Measurements from ENCODE around the gene COCH. TPM values are rescaled to one million over a fixed set of nuclear protein-coding genes. Genes with fewer than 3 reads are reported as not detected.

Gene COCH
- total RNA-seq, 4 donors from 2014 or later: 1.9 to 19.6 (median 5.9) TPM

DNA sequence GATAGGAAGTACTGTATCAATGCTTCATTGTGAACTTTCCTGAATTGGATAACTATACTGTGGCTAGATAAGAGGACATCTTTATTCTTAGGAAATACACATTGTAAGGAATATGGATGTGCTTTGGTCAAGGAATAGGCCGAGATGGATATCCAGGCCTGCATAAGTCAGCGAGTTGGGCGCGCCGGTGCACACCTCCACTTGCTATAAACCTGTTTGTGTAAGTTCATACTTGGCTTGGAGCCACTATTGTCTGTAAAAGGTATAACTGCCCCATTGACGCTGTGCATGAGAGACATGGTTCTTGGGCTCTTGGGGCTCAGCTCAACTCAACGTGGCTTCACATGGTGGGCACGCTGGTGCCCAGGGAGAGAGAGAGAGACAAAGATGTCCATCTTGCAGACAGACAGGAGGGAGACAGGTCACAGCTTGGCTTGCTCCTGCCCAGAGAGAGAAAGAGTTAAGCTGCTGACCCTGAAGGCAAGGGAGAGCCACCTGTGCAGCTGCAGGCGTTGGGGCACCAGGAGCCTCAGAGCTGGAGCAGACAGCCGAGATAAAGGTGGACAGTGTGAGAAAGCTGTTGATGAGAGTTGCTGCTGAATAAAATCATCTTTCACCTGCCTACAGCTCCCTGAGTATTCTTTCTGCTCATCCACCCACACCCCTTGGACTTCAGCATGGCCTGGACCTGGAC is 34.1 kb upstream of the COCH start:
- Histone ChIP-seq H3K4me3 (no peak overlapping the region), H3K36me3 (no peaks in the 10 kb centered on the region), H3K27me3 (no peaks in the 10 kb centered on the region), H3K4me1 (no peaks in the 10 kb centered on the region), H3K9me3 (no peaks in the 10 kb centered on the region), H3K27ac (no peak overlapping the region)
- no peak for DNase-seq (ENCODE audit: low spot score in 2 of 2)
- WGBS: 84% methylated on average over 10 of the region's 10 CpGs
- no peak for TF ChIP-seq POLR2A (IDR thresholded peaks at IDR 0.05)
- no peak for TF ChIP-seq EP300 (IDR thresholded peaks at IDR 0.05)
- TF ChIP-seq, protein P1, sequence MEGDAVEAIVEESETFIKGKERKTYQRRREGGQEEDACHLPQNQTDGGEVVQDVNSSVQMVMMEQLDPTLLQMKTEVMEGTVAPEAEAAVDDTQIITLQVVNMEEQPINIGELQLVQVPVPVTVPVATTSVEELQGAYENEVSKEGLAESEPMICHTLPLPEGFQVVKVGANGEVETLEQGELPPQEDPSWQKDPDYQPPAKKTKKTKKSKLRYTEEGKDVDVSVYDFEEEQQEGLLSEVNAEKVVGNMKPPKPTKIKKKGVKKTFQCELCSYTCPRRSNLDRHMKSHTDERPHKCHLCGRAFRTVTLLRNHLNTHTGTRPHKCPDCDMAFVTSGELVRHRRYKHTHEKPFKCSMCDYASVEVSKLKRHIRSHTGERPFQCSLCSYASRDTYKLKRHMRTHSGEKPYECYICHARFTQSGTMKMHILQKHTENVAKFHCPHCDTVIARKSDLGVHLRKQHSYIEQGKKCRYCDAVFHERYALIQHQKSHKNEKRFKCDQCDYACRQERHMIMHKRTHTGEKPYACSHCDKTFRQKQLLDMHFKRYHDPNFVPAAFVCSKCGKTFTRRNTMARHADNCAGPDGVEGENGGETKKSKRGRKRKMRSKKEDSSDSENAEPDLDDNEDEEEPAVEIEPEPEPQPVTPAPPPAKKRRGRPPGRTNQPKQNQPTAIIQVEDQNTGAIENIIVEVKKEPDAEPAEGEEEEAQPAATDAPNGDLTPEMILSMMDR (IDR thresholded peaks at IDR 0.05): no peak
- no peak for TF ChIP-seq POLR2AphosphoS5 (IDR thresholded peaks at IDR 0.05)

DNA sequence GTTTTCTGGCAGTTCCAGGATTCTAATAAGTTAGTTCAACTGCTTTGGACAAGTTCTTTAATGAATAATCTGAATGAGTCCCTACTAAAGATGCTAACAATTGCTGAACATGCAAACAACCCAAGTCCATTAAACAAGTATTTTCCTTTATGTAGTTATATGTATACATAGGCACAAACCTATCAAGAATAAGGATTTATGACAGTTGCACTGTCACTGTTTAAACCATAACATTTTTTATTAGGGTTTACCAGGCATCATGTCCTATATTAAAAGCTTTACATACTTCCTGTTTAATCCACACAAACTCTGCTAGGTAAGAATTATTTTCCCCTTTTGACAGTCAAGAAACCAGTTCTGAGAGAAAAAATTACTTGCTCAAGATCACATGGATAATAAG is 31.9 kb upstream of the COCH start:
- no peaks in the 10 kb centered on the region for H3K4me1 ChIP-seq
- no peaks in the 10 kb centered on the region for H3K27me3 ChIP-seq
- no peak overlapping the region for H3K4me3 ChIP-seq
- no peak for DNase-seq (ENCODE audit: low spot score in 2 of 2)
- no peaks in the 10 kb centered on the region for H3K9me3 ChIP-seq
- no peak overlapping the region for H3K27ac ChIP-seq
- no peaks in the 10 kb centered on the region for H3K36me3 ChIP-seq
- TF ChIP-seq POLR2A (IDR thresholded peaks at IDR 0.05) (no peak), POLR2AphosphoS5 (IDR thresholded peaks at IDR 0.05) (no peak), EP300 (IDR thresholded peaks at IDR 0.05) (no peak)
- TF ChIP-seq, protein P1 (IDR thresholded peaks at IDR 0.05): no peak

DNA sequence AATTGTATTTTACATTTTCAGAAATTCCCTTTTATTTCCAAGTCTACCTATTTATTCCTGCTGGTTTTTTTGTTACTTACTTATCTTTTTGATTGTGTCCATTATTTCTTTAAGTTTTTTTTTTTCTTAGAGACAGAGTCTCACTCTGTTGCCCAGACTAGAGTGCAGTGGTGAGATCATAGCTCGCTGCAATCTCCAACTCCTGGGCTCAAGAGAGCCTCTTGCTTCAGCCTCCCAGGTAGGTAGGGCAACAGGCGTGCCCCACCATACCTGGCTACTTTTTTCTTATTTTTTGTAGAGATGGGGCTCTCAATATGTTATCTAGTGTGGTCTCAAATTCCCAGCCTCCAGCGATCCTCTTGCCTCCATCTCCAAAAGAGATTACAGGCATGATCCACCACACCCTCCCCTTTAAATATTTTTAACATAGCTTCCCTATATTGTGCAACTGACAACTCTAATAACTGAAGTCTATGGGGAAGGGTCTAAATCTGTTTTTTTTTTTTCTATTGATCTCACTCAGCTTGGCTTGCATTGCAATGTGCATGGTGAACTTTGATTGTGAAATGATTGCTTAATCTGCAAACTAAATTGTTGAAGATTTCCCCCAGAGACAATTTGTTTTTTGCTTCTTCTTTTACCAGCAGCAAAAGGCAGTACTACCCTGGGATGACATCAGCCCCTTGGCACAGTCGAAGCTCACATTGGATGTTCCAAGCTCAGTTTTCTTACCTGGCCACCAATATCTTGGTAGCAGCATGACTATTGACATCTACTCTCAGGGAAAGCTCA is 25.7 kb upstream of the COCH start:
- Histone ChIP-seq H3K9me3 (no peaks in the 10 kb centered on the region), H3K4me1 (no peaks in the 10 kb centered on the region), H3K4me3 (no peak overlapping the region), H3K27me3 (no peaks in the 10 kb centered on the region), H3K36me3 (no peaks in the 10 kb centered on the region), H3K27ac (no peak overlapping the region)
- WGBS: 77% methylated on average over 4 of the region's 4 CpGs
- TF ChIP-seq, protein P1 (IDR thresholded peaks at IDR 0.05): no peak
- TF ChIP-seq POLR2AphosphoS5 (IDR thresholded peaks at IDR 0.05) (no peak), EP300 (IDR thresholded peaks at IDR 0.05) (no peak), POLR2A (IDR thresholded peaks at IDR 0.05) (no peak)
- DNase-seq (ENCODE audit: low spot score in 2 of 2): no peak

DNA sequence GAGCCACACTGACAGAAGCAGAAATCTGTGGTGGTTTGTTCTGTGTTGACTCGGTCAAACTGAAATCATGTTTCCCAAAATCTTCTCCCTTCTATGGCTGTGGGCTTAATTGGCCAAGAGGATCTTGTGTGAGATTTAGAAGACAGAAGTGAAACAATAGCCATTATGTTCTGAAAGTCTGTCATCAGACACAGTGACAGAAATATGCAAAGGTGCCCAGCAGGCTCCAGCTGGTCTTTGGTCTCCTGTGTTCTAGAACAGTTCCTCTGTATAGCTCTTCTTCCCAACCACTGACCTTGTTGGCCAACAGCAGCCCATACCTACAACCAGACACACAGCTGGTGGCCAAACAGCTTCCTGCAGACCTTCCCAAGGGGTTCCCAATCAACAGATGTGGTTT is 25.0 kb upstream of the COCH start:
- Histone ChIP-seq H3K4me1 (no peaks in the 10 kb centered on the region), H3K9me3 (no peaks in the 10 kb centered on the region), H3K27ac (no peak overlapping the region), H3K27me3 (no peaks in the 10 kb centered on the region), H3K36me3 (no peaks in the 10 kb centered on the region), H3K4me3 (no peak overlapping the region)
- DNase-seq (ENCODE audit: low spot score in 2 of 2): no peak
- TF ChIP-seq POLR2A (IDR thresholded peaks at IDR 0.05) (no peak), EP300 (IDR thresholded peaks at IDR 0.05) (no peak), POLR2AphosphoS5 (IDR thresholded peaks at IDR 0.05) (no peak)
- TF ChIP-seq, protein P1 (IDR thresholded peaks at IDR 0.05): no peak
- 100% methylated on average over 1 of the region's 1 CpG for WGBS

DNA sequence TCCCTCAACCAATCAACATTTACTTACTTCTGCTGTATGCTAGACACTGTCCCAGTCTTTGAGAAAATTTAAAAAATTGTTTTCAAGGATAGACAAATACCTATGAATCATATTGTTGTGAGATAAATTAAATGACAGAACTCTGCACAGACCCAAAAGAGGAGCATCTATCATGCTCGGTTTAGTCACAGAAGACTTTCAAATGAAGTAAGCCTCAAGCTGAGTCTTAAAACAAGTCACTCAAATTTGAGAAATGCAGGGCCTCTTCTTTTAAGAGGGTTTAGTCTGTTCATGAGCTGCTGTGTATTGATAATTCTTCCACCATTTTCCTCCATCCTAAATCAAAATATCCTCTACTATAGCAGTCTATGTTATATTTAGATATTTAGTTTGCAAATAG is 24.4 kb upstream of the COCH start:
- Histone ChIP-seq H3K27ac (no peak overlapping the region), H3K4me3 (no peak overlapping the region), H3K36me3 (no peaks in the 10 kb centered on the region), H3K27me3 (no peaks in the 10 kb centered on the region), H3K4me1 (no peaks in the 10 kb centered on the region), H3K9me3 (no peaks in the 10 kb centered on the region)
- no peak for TF ChIP-seq POLR2A (IDR thresholded peaks at IDR 0.05)
- 76% methylated on average over 1 of the region's 1 CpG for WGBS
- DNase-seq (ENCODE audit: low spot score in 2 of 2): no peak

Data from suprapubic skin (tissue), 4 donors.